HepG2 (cell line): Measurements from ENCODE around the gene THRB.

Experiments used
- ARID4A ChIP-seq: sonication (generic); formaldehyde crosslinking; IDR thresholded peaks from 2 replicates; pipeline ENCODE4 v1.5.0; 2020; ENCODE audit warnings: mild to moderate bottlenecking, missing genetic modification reagents, borderline replicate concordance
- CAMTA2 ChIP-seq: sonication (generic); formaldehyde crosslinking; IDR thresholded peaks from 2 replicates; pipeline ENCODE4 v1.4.0; 2020; ENCODE audit warnings: mild to moderate bottlenecking, missing genetic modification reagents, borderline replicate concordance
- EZH2 ChIP-seq: conservative IDR thresholded peaks from 2 replicates; pipeline ENCODE4 v1.6.1; 2012; ENCODE audit warnings: mild to moderate bottlenecking, low read depth, low read length, moderate library complexity
- KLF13 ChIP-seq: sonication (generic); formaldehyde crosslinking; IDR thresholded peaks from 2 replicates; pipeline ENCODE4 v1.4.0; 2020; ENCODE audit warnings: mild to moderate bottlenecking, missing genetic modification reagents
- NFIC ChIP-seq: IDR thresholded peaks from 2 replicates; pipeline ENCODE4 v1.6.1; 2012; ENCODE audit warnings: mild to moderate bottlenecking, low read length, inconsistent platforms
- RAD21 ChIP-seq: fragments of 450-650 bp; formaldehyde crosslinking; IDR thresholded peaks from 2 replicates; pipeline ENCODE4 v1.5.0; 2020; ENCODE audit warnings: mild to moderate bottlenecking
- ZNF263 ChIP-seq: sonication (generic); formaldehyde crosslinking; IDR thresholded peaks from 2 replicates; pipeline ENCODE4 v1.4.0; 2020; ENCODE audit warnings: missing genetic modification reagents
- ZNF33B ChIP-seq: sonication (generic); formaldehyde crosslinking; IDR thresholded peaks from 2 replicates; pipeline ENCODE4 v1.5.1; 2020; ENCODE audit warnings: mild to moderate bottlenecking, missing genetic modification reagents
- ZNF44 ChIP-seq: sonication (generic); formaldehyde crosslinking; IDR thresholded peaks from 2 replicates; pipeline ENCODE4 v1.5.1; 2020; ENCODE audit warnings: mild to moderate bottlenecking, missing genetic modification reagents
- TF ChIP-seq, protein P1 (sequence below): sonication (generic); formaldehyde crosslinking; IDR thresholded peaks from 2 replicates; pipeline ENCODE4 v1.5.0; 2020; ENCODE audit warnings: mild to moderate bottlenecking, missing genetic modification reagents, moderate library complexity
- TF ChIP-seq, protein P2 (sequence below): sonication (generic); formaldehyde crosslinking; conservative IDR thresholded peaks from 2 replicates; pipeline ENCODE4 v1.8.0; 2022; ENCODE audit warnings: low read depth, missing genetic modification reagents
- TF ChIP-seq, protein P3 (sequence below): fragments of 450-650 bp; IDR thresholded peaks from 2 replicates; pipeline ENCODE4 v1.6.1; 2016

DNA sequence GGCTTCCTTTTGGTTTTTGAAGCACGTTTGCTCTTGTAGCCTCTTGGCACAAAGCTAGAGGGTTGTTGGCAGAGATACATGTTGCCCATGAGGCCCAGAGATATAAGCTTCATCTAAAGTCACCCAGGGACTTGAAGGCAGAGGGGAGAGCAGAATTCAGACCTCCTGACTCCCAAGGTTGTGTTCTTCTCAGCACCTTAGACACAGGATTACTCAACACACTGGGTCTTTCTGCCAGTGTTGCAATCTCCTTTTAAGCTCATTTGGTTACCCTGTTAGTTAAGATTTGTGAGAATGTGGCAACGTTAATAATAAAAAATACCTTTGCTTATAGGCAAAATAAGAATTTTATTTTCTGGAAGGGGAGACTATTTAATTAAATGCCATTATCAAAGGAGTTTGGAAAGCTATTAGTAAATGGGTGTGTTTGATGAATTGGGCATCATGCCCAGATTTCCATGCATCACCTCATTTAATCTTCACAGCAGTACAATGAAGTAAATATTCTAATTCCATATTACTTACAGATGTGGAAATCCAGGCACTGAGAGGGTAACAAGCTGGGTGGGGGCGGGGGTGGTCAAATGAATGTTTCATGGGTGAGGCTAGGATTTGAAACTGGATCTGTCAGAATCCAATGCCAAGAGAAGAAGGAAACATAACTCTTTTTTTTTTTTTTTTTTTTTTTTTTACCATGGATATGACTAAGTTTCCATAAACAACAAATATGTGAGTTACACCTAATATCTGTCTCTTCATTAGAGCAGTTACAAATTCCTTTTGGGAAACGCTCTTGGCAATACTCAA is 366.2 kb downstream of the THRB start:
- TF ChIP-seq ZNF33B (CRISPR knock-in tag), result no peak
- TF ChIP-seq ZNF44 (CRISPR knock-in tag), result no peak
- TF ChIP-seq ZNF263 (CRISPR knock-in tag), result no peak
- no peak for TF ChIP-seq RAD21 (CRISPR knock-in tag)
- TF ChIP-seq, protein P1, sequence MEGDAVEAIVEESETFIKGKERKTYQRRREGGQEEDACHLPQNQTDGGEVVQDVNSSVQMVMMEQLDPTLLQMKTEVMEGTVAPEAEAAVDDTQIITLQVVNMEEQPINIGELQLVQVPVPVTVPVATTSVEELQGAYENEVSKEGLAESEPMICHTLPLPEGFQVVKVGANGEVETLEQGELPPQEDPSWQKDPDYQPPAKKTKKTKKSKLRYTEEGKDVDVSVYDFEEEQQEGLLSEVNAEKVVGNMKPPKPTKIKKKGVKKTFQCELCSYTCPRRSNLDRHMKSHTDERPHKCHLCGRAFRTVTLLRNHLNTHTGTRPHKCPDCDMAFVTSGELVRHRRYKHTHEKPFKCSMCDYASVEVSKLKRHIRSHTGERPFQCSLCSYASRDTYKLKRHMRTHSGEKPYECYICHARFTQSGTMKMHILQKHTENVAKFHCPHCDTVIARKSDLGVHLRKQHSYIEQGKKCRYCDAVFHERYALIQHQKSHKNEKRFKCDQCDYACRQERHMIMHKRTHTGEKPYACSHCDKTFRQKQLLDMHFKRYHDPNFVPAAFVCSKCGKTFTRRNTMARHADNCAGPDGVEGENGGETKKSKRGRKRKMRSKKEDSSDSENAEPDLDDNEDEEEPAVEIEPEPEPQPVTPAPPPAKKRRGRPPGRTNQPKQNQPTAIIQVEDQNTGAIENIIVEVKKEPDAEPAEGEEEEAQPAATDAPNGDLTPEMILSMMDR (CRISPR knock-in tag), result no peak
- no peak for TF ChIP-seq CAMTA2 (CRISPR knock-in tag)
- TF ChIP-seq, protein P2, sequence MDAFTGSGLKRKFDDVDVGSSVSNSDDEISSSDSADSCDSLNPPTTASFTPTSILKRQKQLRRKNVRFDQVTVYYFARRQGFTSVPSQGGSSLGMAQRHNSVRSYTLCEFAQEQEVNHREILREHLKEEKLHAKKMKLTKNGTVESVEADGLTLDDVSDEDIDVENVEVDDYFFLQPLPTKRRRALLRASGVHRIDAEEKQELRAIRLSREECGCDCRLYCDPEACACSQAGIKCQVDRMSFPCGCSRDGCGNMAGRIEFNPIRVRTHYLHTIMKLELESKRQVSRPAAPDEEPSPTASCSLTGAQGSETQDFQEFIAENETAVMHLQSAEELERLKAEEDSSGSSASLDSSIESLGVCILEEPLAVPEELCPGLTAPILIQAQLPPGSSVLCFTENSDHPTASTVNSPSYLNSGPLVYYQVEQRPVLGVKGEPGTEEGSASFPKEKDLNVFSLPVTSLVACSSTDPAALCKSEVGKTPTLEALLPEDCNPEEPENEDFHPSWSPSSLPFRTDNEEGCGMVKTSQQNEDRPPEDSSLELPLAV (CRISPR knock-in tag), result no peak
- no peak for TF ChIP-seq NFIC
- TF ChIP-seq, protein P3, sequence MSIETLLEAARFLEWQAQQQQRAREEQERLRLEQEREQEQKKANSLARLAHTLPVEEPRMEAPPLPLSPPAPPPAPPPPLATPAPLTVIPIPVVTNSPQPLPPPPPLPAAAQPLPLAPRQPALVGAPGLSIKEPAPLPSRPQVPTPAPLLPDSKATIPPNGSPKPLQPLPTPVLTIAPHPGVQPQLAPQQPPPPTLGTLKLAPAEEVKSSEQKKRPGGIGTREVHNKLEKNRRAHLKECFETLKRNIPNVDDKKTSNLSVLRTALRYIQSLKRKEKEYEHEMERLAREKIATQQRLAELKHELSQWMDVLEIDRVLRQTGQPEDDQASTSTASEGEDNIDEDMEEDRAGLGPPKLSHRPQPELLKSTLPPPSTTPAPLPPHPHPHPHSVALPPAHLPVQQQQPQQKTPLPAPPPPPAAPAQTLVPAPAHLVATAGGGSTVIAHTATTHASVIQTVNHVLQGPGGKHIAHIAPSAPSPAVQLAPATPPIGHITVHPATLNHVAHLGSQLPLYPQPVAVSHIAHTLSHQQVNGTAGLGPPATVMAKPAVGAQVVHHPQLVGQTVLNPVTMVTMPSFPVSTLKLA, result no peak
- no peak for TF ChIP-seq ARID4A (CRISPR knock-in tag)
- no peak for TF ChIP-seq KLF13
- no peak for TF ChIP-seq EZH2
